ENCODE data around the gene CFAP69. TPM values are rescaled to one million over a fixed set of nuclear protein-coding genes. Genes with fewer than 3 reads are reported as not detected.

The CFAP69 gene
- total RNA-seq, 2 experiments from 2014 or later, result not detected

DNA sequence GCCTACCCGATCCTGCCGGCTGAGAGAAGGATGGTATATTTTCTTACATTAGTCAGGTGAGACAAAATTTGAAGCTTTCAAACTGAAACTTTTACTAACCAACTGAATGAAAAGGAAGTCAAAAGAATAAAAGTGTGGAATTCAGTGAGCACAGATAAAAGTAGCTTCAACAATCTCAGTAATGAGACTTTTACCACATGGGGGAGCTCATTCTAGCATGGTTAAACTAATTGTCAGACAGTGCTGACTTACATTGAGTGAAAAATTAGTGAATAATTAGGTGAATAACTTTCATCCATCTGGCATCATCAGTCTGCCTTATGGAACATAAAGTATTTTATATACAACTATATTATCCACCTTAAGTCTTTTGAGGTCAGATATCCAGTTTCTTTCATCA, 67.8 kb downstream of the CFAP69 start:
- Mint-ChIP-seq H3K27me3 (peaks cover 48% of the 10 kb centered on the region), H3K27ac (no peak overlapping the region), H3K36me3 (ENCODE audit: low read depth) (no peaks in the 10 kb centered on the region), H3K4me1 (ENCODE audit: low read depth) (no peaks in the 10 kb centered on the region), H3K4me3 (no peak overlapping the region), H3K9me3 (no peaks in the 10 kb centered on the region)
- POLR2A ChIA-PET, result interaction anchor here (1.3 kb wide), 1 partner anchor 115 kb away, joined by 3 read pairs; no protein-coding TSS in a partner anchor
- TF ChIP-seq CTCF (IDR thresholded peaks at IDR 0.05), result no peak
- no peak overlapping the region for H3K27ac ChIP-seq (ENCODE audit: low read depth in 1 of 2, low read length in 2 of 2)
- H3K27me3 ChIP-seq (ENCODE audit: control insufficient read depth in 1 of 2, insufficient read depth in 2 of 2, low read length in 2 of 2), result peaks cover 0 to 6% of the 10 kb centered on the region in 2 experiments
- H3K36me3 ChIP-seq (ENCODE audit: insufficient read depth, low read length), result no peaks in the 10 kb centered on the region
- DNase-seq (peak in 3 of 14 experiments; percentile 5 to 19 (median 15)), ATAC-seq (ENCODE audit: poor library complexity) (peak; percentile 34)
- no peak overlapping the region for H3K4me3 ChIP-seq (ENCODE audit: low read length)
- CTCF ChIA-PET, result interaction anchor here (1.3 to 1.8 kb wide), 2 partner anchors 112 to 116 kb away, joined by 3 to 9 read pairs; no protein-coding TSS in a partner anchor
- no peaks in the 10 kb centered on the region for H3K4me1 ChIP-seq (ENCODE audit: insufficient read depth, low read length)
- H3K9me3 ChIP-seq (ENCODE audit: control insufficient read depth in 1 of 2, insufficient read depth in 1 of 2, low read length in 2 of 2), result no peaks in the 10 kb centered on the region
- intact Hi-C loops (cut with DNase I, micrococcal nuclease), result loop anchor here (1.0 to 5.0 kb wide), 2 partner anchors 115 to 116 kb away; no protein-coding TSS in a partner anchor

DNA sequence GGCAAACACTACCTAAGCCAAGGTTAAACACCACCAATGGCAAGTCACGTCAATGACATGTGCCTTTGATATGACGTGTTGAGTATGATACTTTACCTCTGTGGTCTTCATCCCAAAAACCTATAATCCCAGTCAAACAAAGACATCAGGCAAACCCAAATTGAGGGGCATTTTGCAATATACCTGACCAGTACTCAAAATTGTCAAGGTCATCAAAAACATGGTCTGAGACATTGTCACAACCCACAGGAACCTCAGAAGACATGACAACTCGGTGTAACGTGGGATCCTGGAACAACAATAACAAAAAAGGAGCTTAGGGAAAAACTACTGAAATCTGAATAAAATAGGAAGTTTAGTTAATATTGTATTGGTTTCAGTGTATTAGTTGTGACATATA, 68.9 kb downstream of the CFAP69 start:
- no peaks in the 10 kb centered on the region for H3K36me3 ChIP-seq (ENCODE audit: insufficient read depth, low read length)
- POLR2A ChIA-PET, result no interaction called here
- Mint-ChIP-seq H3K4me3 (no peak overlapping the region), H3K9me3 (no peaks in the 10 kb centered on the region), H3K27ac (no peak overlapping the region), H3K36me3 (ENCODE audit: low read depth) (no peaks in the 10 kb centered on the region), H3K4me1 (ENCODE audit: low read depth) (no peaks in the 10 kb centered on the region), H3K27me3 (peaks cover 53% of the 10 kb centered on the region)
- no peaks in the 10 kb centered on the region for H3K4me1 ChIP-seq (ENCODE audit: insufficient read depth, low read length)
- peaks cover 0 to 14% of the 10 kb centered on the region in 2 experiments for H3K27me3 ChIP-seq (ENCODE audit: control insufficient read depth in 1 of 2, insufficient read depth in 2 of 2, low read length in 2 of 2)
- CTCF ChIA-PET, result no interaction called here
- DNase-seq (no peak), ATAC-seq (ENCODE audit: poor library complexity) (no peak)
- intact Hi-C loops (cut with DNase I, micrococcal nuclease), result loop anchor here in 1 of 2 experiments (5.0 kb wide), 1 partner anchor 113 kb away; no protein-coding TSS in a partner anchor
- no peak overlapping the region for H3K4me3 ChIP-seq (ENCODE audit: low read length)
- H3K27ac ChIP-seq (ENCODE audit: low read depth in 1 of 2, low read length in 2 of 2), result no peak overlapping the region
- no peaks in the 10 kb centered on the region for H3K9me3 ChIP-seq (ENCODE audit: control insufficient read depth in 1 of 2, insufficient read depth in 1 of 2, low read length in 2 of 2)
- no peak for TF ChIP-seq CTCF (IDR thresholded peaks at IDR 0.05)

DNA sequence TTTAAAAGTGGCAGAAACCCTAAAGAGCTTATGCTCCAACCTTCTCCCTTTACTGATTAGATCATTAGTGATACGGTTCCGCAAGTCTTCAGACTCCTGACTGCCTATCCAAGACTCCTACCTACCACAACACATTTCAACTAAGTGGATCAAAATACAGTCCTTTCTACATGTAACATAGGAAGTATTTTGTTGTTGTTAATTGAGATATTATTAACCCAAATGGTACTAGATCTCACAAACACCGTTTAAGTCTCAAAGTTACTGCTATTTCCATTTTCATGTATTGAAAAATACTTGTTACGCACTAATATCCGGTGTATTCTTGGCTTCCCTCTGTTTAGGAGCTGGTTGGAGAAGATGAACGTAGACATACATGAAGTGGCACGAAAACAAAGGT, 75.0 kb downstream of the CFAP69 start:
- Mint-ChIP-seq H3K27me3 (peaks cover 75% of the 10 kb centered on the region), H3K27ac (no peak overlapping the region), H3K4me1 (ENCODE audit: low read depth) (peaks cover 15% of the 10 kb centered on the region), H3K4me3 (no peak overlapping the region), H3K36me3 (ENCODE audit: low read depth) (no peaks in the 10 kb centered on the region), H3K9me3 (no peaks in the 10 kb centered on the region)
- peaks cover 9% of the 10 kb centered on the region for H3K4me1 ChIP-seq (ENCODE audit: insufficient read depth, low read length)
- H3K9me3 ChIP-seq (ENCODE audit: control insufficient read depth in 1 of 2, insufficient read depth in 1 of 2, low read length in 2 of 2), result peaks cover 0 to 8% of the 10 kb centered on the region in 2 experiments
- H3K27me3 ChIP-seq (ENCODE audit: control insufficient read depth in 1 of 2, insufficient read depth in 2 of 2, low read length in 2 of 2), result peaks cover 25 to 60% of the 10 kb centered on the region in 2 experiments
- no peak for TF ChIP-seq CTCF (IDR thresholded peaks at IDR 0.05)
- ATAC-seq (ENCODE audit: poor library complexity) (no peak), DNase-seq (no peak)
- H3K27ac ChIP-seq (ENCODE audit: low read depth in 1 of 2, low read length in 2 of 2), result no peak overlapping the region
- CTCF ChIA-PET, result no interaction called here
- POLR2A ChIA-PET, result no interaction called here
- intact Hi-C loops (cut with DNase I, micrococcal nuclease), result no loop called here
- no peaks in the 10 kb centered on the region for H3K36me3 ChIP-seq (ENCODE audit: insufficient read depth, low read length)
- no peak overlapping the region for H3K4me3 ChIP-seq (ENCODE audit: low read length)

All from CD4-positive, alpha-beta T cell (primary cell).